ENCODE results near the gene TRIM13. TPM values are rescaled to one million over a fixed set of nuclear protein-coding genes. Genes with fewer than 3 reads are reported as not detected.

Gene TRIM13
- total and polyA plus RNA-seq, 8 donors = 4.1 to 23.7 (median 13.4) TPM

DNA sequence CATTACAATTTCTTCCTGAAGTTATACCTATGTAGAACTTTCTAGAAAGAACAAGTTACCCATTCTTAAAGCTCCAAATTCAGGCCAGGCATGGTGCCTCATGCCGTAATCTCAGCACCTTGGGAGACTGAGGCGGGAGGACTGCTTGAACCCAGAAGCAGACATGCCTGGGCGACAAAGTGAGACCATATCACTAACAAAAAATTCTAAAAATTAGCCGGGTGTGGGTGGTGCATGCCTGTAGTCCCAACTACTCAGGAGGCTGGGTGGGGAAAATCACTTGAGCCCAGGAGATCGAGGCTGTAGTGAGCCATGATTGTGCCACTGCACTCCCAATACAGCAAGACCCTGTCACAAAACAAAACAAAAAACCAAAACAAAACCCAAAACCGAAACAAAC lies 41.4 kb downstream of the TRIM13 start:
- DNase-seq = no peak
- H3K27ac ChIP-seq = no peak overlapping the region
- no peaks in the 10 kb centered on the region for H3K9me3 ChIP-seq
- intact Hi-C loops (cut with DNase I; ENCODE audit: low total_unique reads) = no loop called here
- no peak overlapping the region for H3K4me3 ChIP-seq
- H3K27me3 ChIP-seq = no peaks in the 10 kb centered on the region
- 95 to 100% (median 97%) methylated on average over 6 of the region's 6 CpGs for WGBS, 5 donors
- H3K36me3 ChIP-seq = peaks cover 0 to 10% (median 2%) of the 10 kb centered on the region in 4 donors
- H3K4me1 ChIP-seq = no peaks in the 10 kb centered on the region
- TF ChIP-seq EP300 (IDR thresholded peaks at IDR 0.05) = no peak
- no peak for TF ChIP-seq POLR2AphosphoS5 (IDR thresholded peaks at IDR 0.05)
- TF ChIP-seq POLR2A (IDR thresholded peaks at IDR 0.05) = no peak
- TF ChIP-seq, protein P1, sequence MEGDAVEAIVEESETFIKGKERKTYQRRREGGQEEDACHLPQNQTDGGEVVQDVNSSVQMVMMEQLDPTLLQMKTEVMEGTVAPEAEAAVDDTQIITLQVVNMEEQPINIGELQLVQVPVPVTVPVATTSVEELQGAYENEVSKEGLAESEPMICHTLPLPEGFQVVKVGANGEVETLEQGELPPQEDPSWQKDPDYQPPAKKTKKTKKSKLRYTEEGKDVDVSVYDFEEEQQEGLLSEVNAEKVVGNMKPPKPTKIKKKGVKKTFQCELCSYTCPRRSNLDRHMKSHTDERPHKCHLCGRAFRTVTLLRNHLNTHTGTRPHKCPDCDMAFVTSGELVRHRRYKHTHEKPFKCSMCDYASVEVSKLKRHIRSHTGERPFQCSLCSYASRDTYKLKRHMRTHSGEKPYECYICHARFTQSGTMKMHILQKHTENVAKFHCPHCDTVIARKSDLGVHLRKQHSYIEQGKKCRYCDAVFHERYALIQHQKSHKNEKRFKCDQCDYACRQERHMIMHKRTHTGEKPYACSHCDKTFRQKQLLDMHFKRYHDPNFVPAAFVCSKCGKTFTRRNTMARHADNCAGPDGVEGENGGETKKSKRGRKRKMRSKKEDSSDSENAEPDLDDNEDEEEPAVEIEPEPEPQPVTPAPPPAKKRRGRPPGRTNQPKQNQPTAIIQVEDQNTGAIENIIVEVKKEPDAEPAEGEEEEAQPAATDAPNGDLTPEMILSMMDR (IDR thresholded peaks at IDR 0.05) = no peak

- 83 to 94% (median 92%) methylated on average over 4 of the region's 4 CpGs for WGBS, 5 donors
- intact Hi-C loops (cut with DNase I; ENCODE audit: low total_unique reads) = no loop called here
Observed at GRCh38 chr13:50052478-50052877, 55.6 kb downstream of the TRIM13 start.

DNA sequence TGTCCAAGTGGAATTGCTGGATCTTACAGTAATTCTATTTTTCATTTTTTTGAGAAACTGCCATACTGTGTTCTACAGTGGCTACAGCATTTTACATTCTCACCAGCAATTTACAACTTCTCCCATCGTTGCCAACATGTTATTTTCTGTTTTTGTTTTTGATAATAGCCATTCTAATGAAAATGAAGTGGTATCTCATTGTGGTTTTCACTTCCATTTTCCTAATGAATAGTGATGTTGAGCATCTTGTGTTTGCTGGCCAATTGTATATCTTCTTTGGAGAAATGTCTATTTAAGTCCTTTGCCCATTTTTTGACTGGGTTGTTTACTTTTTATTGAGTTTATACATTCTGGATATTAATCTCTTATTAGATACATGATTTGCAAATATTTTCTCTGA lies 57.0 kb downstream of the TRIM13 start:
- H3K27me3 ChIP-seq = no peaks in the 10 kb centered on the region
- 79 to 94% (median 84%) methylated on average over 1 of the region's 1 CpG for WGBS, 5 donors
- no peak for DNase-seq
- TF ChIP-seq, protein P1 (IDR thresholded peaks at IDR 0.05) = no peak
- TF ChIP-seq POLR2A (IDR thresholded peaks at IDR 0.05) (no peak), POLR2AphosphoS5 (IDR thresholded peaks at IDR 0.05) (no peak), EP300 (IDR thresholded peaks at IDR 0.05) (no peak)
- no peak overlapping the region for H3K4me3 ChIP-seq
- H3K36me3 ChIP-seq = peaks cover 0 to 4% (median 0%) of the 10 kb centered on the region in 4 donors
- no peaks in the 10 kb centered on the region for H3K4me1 ChIP-seq
- no peaks in the 10 kb centered on the region for H3K9me3 ChIP-seq
- intact Hi-C loops (cut with DNase I; ENCODE audit: low total_unique reads) = no loop called here
- no peak overlapping the region for H3K27ac ChIP-seq

More at GRCh38 chr13:50052478-50052877, 55.6 kb downstream of the TRIM13 start:
- TF ChIP-seq POLR2AphosphoS5 (IDR thresholded peaks at IDR 0.05) = no peak
- no peak for TF ChIP-seq POLR2A (IDR thresholded peaks at IDR 0.05)
- TF ChIP-seq, protein P1 (IDR thresholded peaks at IDR 0.05) = no peak
- no peak for TF ChIP-seq EP300 (IDR thresholded peaks at IDR 0.05)
- Histone ChIP-seq H3K27me3 (no peaks in the 10 kb centered on the region), H3K4me1 (no peaks in the 10 kb centered on the region), H3K9me3 (no peaks in the 10 kb centered on the region), H3K4me3 (no peak overlapping the region), H3K27ac (no peak overlapping the region), H3K36me3 (peaks cover 0 to 5% (median 2%) of the 10 kb centered on the region in 4 donors)
- no peak for DNase-seq

DNA sequence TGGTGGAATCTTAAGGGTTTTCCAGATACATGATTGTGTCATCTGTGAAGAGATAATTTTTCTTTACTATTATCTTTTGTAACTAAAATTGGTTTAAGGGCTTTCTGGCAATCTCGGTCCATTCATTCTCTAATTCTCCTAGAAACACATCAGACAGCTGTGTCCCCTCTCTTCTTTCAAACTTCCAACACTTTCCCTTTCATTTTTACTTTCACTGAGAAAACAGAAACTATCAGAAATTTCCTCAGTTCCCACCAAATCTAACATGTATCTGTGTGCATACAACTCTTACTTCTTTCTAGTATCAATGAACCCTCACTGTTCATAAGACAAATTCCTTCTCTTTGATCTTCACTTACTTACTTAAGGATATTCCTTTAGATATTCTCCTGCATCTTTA lies 58.6 kb downstream of the TRIM13 start:
- H3K4me1 ChIP-seq = no peaks in the 10 kb centered on the region
- intact Hi-C loops (cut with DNase I; ENCODE audit: low total_unique reads) = no loop called here
- H3K4me3 ChIP-seq = no peak overlapping the region
- no peak overlapping the region for H3K27ac ChIP-seq
- no peak for TF ChIP-seq POLR2A (IDR thresholded peaks at IDR 0.05)
- no peak for TF ChIP-seq EP300 (IDR thresholded peaks at IDR 0.05)
- TF ChIP-seq, protein P1 (IDR thresholded peaks at IDR 0.05) = no peak
- WGBS, 5 donors = 80 to 88% (median 85%) methylated on average over 1 of the region's 1 CpG
- peaks cover 0 to 7% (median 0%) of the 10 kb centered on the region in 4 donors for H3K36me3 ChIP-seq
- no peaks in the 10 kb centered on the region for H3K9me3 ChIP-seq
- no peaks in the 10 kb centered on the region for H3K27me3 ChIP-seq
- no peak for DNase-seq
